ENCODE measurements around the gene MMP24.
A peak's percentile ranks its signal among the peaks of the same experiment; 100 is the strongest.

Gene MMP24

GRCh38 chr20:35301426-35301825 lies 74.9 kb downstream of the MMP24 start:
- Histone ChIP-seq H3K27ac (ENCODE audit: low read length) (no peak overlapping the region), H3K4me3 (ENCODE audit: low read depth in 1 of 2, low read length in 2 of 2) (no peak overlapping the region), H3K36me3 (ENCODE audit: control insufficient read depth in 1 of 2, insufficient read depth in 2 of 2, low read length in 2 of 2) (peaks cover 0 to 5% of the 10 kb centered on the region in 2 donors), H3K27me3 (ENCODE audit: low read depth, low read length) (no peaks in the 10 kb centered on the region), H3K9me3 (ENCODE audit: control insufficient read depth in 1 of 2, low read length in 2 of 2) (no peaks in the 10 kb centered on the region), H3K4me1 (ENCODE audit: control insufficient read depth in 1 of 2, insufficient read depth in 2 of 2, low read length in 2 of 2) (peaks cover 0 to 9% of the 10 kb centered on the region in 2 donors)

- Histone ChIP-seq H3K36me3 (ENCODE audit: control insufficient read depth in 1 of 2, insufficient read depth in 2 of 2, low read length in 2 of 2) (peaks cover 0 to 5% of the 10 kb centered on the region in 2 donors), H3K4me3 (ENCODE audit: low read depth in 1 of 2, low read length in 2 of 2) (no peak overlapping the region), H3K27ac (ENCODE audit: low read length) (no peak overlapping the region), H3K9me3 (ENCODE audit: control insufficient read depth in 1 of 2, low read length in 2 of 2) (no peaks in the 10 kb centered on the region), H3K27me3 (ENCODE audit: low read depth, low read length) (no peaks in the 10 kb centered on the region), H3K4me1 (ENCODE audit: control insufficient read depth in 1 of 2, insufficient read depth in 2 of 2, low read length in 2 of 2) (peaks cover 4 to 20% of the 10 kb centered on the region in 2 donors)
Observed at GRCh38 chr20:35302421-35303335, 76.2 kb downstream of the MMP24 start.

- Histone ChIP-seq H3K4me3 (ENCODE audit: low read depth in 1 of 2, low read length in 2 of 2) (no peak overlapping the region), H3K36me3 (ENCODE audit: control insufficient read depth in 1 of 2, insufficient read depth in 2 of 2, low read length in 2 of 2) (peaks cover 0 to 5% of the 10 kb centered on the region in 2 donors), H3K27ac (ENCODE audit: low read length) (no peak overlapping the region), H3K4me1 (ENCODE audit: control insufficient read depth in 1 of 2, insufficient read depth in 2 of 2, low read length in 2 of 2) (peaks cover 4 to 24% of the 10 kb centered on the region in 2 donors), H3K9me3 (ENCODE audit: control insufficient read depth in 1 of 2, low read length in 2 of 2) (no peaks in the 10 kb centered on the region), H3K27me3 (ENCODE audit: low read depth, low read length) (no peaks in the 10 kb centered on the region)
Observed at GRCh38 chr20:35303382-35303734, 76.9 kb downstream of the MMP24 start.

GRCh38 chr20:35303735-35304491 lies 77.4 kb downstream of the MMP24 start:
- Histone ChIP-seq H3K27ac (ENCODE audit: low read length) (no peak overlapping the region), H3K4me1 (ENCODE audit: control insufficient read depth in 1 of 2, insufficient read depth in 2 of 2, low read length in 2 of 2) (peaks cover 4 to 24% of the 10 kb centered on the region in 2 donors), H3K27me3 (ENCODE audit: low read depth, low read length) (no peaks in the 10 kb centered on the region), H3K9me3 (ENCODE audit: control insufficient read depth in 1 of 2, low read length in 2 of 2) (no peaks in the 10 kb centered on the region), H3K4me3 (ENCODE audit: low read depth in 1 of 2, low read length in 2 of 2) (no peak overlapping the region), H3K36me3 (ENCODE audit: control insufficient read depth in 1 of 2, insufficient read depth in 2 of 2, low read length in 2 of 2) (peaks cover 0 to 5% of the 10 kb centered on the region in 2 donors)

GRCh38 chr20:35304956-35305355 lies 78.5 kb downstream of the MMP24 start:
- Histone ChIP-seq H3K27me3 (ENCODE audit: low read depth, low read length) (no peaks in the 10 kb centered on the region), H3K4me3 (ENCODE audit: low read depth in 1 of 2, low read length in 2 of 2) (no peak overlapping the region), H3K9me3 (ENCODE audit: control insufficient read depth in 1 of 2, low read length in 2 of 2) (no peaks in the 10 kb centered on the region), H3K4me1 (ENCODE audit: control insufficient read depth in 1 of 2, insufficient read depth in 2 of 2, low read length in 2 of 2) (peaks cover 4 to 24% of the 10 kb centered on the region in 2 donors), H3K27ac (ENCODE audit: low read length) (peak overlapping the region; percentile 36), H3K36me3 (ENCODE audit: control insufficient read depth in 1 of 2, insufficient read depth in 2 of 2, low read length in 2 of 2) (peaks cover 0 to 5% of the 10 kb centered on the region in 2 donors)

- Histone ChIP-seq H3K9me3 (ENCODE audit: control insufficient read depth in 1 of 2, low read length in 2 of 2) (no peaks in the 10 kb centered on the region), H3K27ac (ENCODE audit: low read length) (peak overlapping the region; percentile 36), H3K36me3 (ENCODE audit: control insufficient read depth in 1 of 2, insufficient read depth in 2 of 2, low read length in 2 of 2) (peaks cover 0 to 5% of the 10 kb centered on the region in 2 donors), H3K27me3 (ENCODE audit: low read depth, low read length) (no peaks in the 10 kb centered on the region), H3K4me3 (ENCODE audit: low read depth in 1 of 2, low read length in 2 of 2) (no peak overlapping the region), H3K4me1 (ENCODE audit: control insufficient read depth in 1 of 2, insufficient read depth in 2 of 2, low read length in 2 of 2) (peaks cover 4 to 24% of the 10 kb centered on the region in 2 donors)
Observed at GRCh38 chr20:35305682-35306556, 79.4 kb downstream of the MMP24 start.

GRCh38 chr20:35306931-35307517 lies 80.5 kb downstream of the MMP24 start:
- peak overlapping the region; percentile 36 for H3K27ac ChIP-seq (ENCODE audit: low read length)
- no peak overlapping the region for H3K4me3 ChIP-seq (ENCODE audit: low read depth in 1 of 2, low read length in 2 of 2)
- peaks cover 4 to 24% of the 10 kb centered on the region in 2 donors for H3K4me1 ChIP-seq (ENCODE audit: control insufficient read depth in 1 of 2, insufficient read depth in 2 of 2, low read length in 2 of 2)
- no peaks in the 10 kb centered on the region for H3K9me3 ChIP-seq (ENCODE audit: control insufficient read depth in 1 of 2, low read length in 2 of 2)
- H3K36me3 ChIP-seq (ENCODE audit: control insufficient read depth in 1 of 2, insufficient read depth in 2 of 2, low read length in 2 of 2): peaks cover 0 to 6% of the 10 kb centered on the region in 2 donors
- no peaks in the 10 kb centered on the region for H3K27me3 ChIP-seq (ENCODE audit: low read depth, low read length)

GRCh38 chr20:35307666-35308653 lies 81.5 kb downstream of the MMP24 start:
- Histone ChIP-seq H3K9me3 (ENCODE audit: control insufficient read depth in 1 of 2, low read length in 2 of 2) (no peaks in the 10 kb centered on the region), H3K36me3 (ENCODE audit: control insufficient read depth in 1 of 2, insufficient read depth in 2 of 2, low read length in 2 of 2) (peaks cover 0 to 13% of the 10 kb centered on the region in 2 donors), H3K27me3 (ENCODE audit: low read depth, low read length) (no peaks in the 10 kb centered on the region), H3K4me3 (ENCODE audit: low read depth in 1 of 2, low read length in 2 of 2) (no peak overlapping the region), H3K4me1 (ENCODE audit: control insufficient read depth in 1 of 2, insufficient read depth in 2 of 2, low read length in 2 of 2) (peaks cover 4 to 24% of the 10 kb centered on the region in 2 donors), H3K27ac (ENCODE audit: low read length) (peak overlapping the region; percentile 36)

GRCh38 chr20:35311409-35311808 lies 84.9 kb downstream of the MMP24 start:
- Histone ChIP-seq H3K4me1 (ENCODE audit: control insufficient read depth in 1 of 2, insufficient read depth in 2 of 2, low read length in 2 of 2) (peaks cover 4 to 15% of the 10 kb centered on the region in 2 donors), H3K4me3 (ENCODE audit: low read depth in 1 of 2, low read length in 2 of 2) (no peak overlapping the region), H3K36me3 (ENCODE audit: control insufficient read depth in 1 of 2, insufficient read depth in 2 of 2, low read length in 2 of 2) (peaks cover 0 to 12% of the 10 kb centered on the region in 2 donors), H3K27me3 (ENCODE audit: low read depth, low read length) (no peaks in the 10 kb centered on the region), H3K27ac (ENCODE audit: low read length) (no peak overlapping the region), H3K9me3 (ENCODE audit: control insufficient read depth in 1 of 2, low read length in 2 of 2) (no peaks in the 10 kb centered on the region)

- no peak overlapping the region for H3K4me3 ChIP-seq (ENCODE audit: low read depth in 1 of 2, low read length in 2 of 2)
- peaks cover under 1 to 12% of the 10 kb centered on the region in 2 donors for H3K4me1 ChIP-seq (ENCODE audit: control insufficient read depth in 1 of 2, insufficient read depth in 2 of 2, low read length in 2 of 2)
- H3K27ac ChIP-seq (ENCODE audit: low read length): no peak overlapping the region
- no peaks in the 10 kb centered on the region for H3K27me3 ChIP-seq (ENCODE audit: low read depth, low read length)
- H3K36me3 ChIP-seq (ENCODE audit: control insufficient read depth in 1 of 2, insufficient read depth in 2 of 2, low read length in 2 of 2): peaks cover 0 to 12% of the 10 kb centered on the region in 2 donors
- no peaks in the 10 kb centered on the region for H3K9me3 ChIP-seq (ENCODE audit: control insufficient read depth in 1 of 2, low read length in 2 of 2)
Observed at GRCh38 chr20:35311822-35312221, 85.3 kb downstream of the MMP24 start.

Measured in muscle layer of duodenum (tissue), 2 donors.